HCT116 (cell line): Measurements from ENCODE around the gene DBR1. TPM values are rescaled to one million over a fixed set of nuclear protein-coding genes. Genes with fewer than 3 reads are reported as not detected.

Source experiments
- ATAC-seq: fragments of 200-7000 bp; cut with Tn5 transposase; 2 replicates; pipeline ENCODE4 v1.9.1; 2020; ENCODE audit warnings: mild to moderate bottlenecking, moderate library complexity
- BruUV-seq: library from RNA; stranded (reverse); fragments of 400-500 nt; replicated peaks from 2 replicates; lab custom pipeline; 2021; lab: Mats Ljungman, UMichigan
- CTCF ChIA-PET: fragments of 300-600 bp; sonication (Branson Sonifier 250); formaldehyde crosslinking; loops from one replicate; lab custom pipeline; 2021; ENCODE audit warnings: antibody characterized with exemption; lab: Charles Lee
- POLR2A ChIA-PET: fragments of 300-600, 350-600 bp; sonication (Branson Sonifier 250); formaldehyde crosslinking; loops from one replicate; lab custom pipeline; 2021; ENCODE audit warnings: antibody characterized with exemption; lab: Charles Lee
- RAD21 ChIA-PET, 2 experiments: fragments of 300-600 bp; sonication (Branson Sonifier 250); formaldehyde crosslinking; loops; one replicate each; lab custom pipeline; 2023; ENCODE audit warnings: low total read pairs in 2 of 2; ENCODE audit not compliant: uncharacterized antibody in 2 of 2, unreplicated experiment in 2 of 2, low non-redundant PET in 1 of 2; lab: Charles Lee
- DNase-seq: peaks from one replicate; pipeline ENCODE4 v3.0.0-alpha.2; 2010; ENCODE audit warnings: low read depth, low spot score
- H2AFZ ChIP-seq: fragments of 200-600 bp; shearing (Covaris generic), sonication (generic); 2 replicates; pipeline ENCODE4 v1.6.1; 2017; ENCODE audit warnings: low read depth, mixed run types, mixed read lengths, antibody characterized with exemption, low read length; ENCODE audit not compliant: poor library complexity, severe bottlenecking
- H3K27ac ChIP-seq: 2 replicates; pipeline ENCODE4 v1.5.1; 2012; ENCODE audit warnings: low read depth, low read length
- H3K27me3 ChIP-seq: fragments of 200-600 bp; sonication (generic); 2 replicates; pipeline ENCODE4 v1.6.1; 2016; ENCODE audit warnings: mixed run types, low read length, mixed read lengths; ENCODE audit not compliant: insufficient read depth
- H3K36me3 ChIP-seq, 2 experiments: fragments of 200-500 bp in 1 of 2; fragments of 200-600 bp in 1 of 2; sonication (Bioruptor generic) in 1 of 2; sonication (generic) in 1 of 2; 2 replicates each; pipeline versions ENCODE4 v1.5.1 to v1.6.1; 2014 to 2016; ENCODE audit warnings: low read length in 2 of 2, inconsistent platforms in 1 of 2, mixed read lengths in 1 of 2, mixed run types in 1 of 2; ENCODE audit not compliant: insufficient read depth in 2 of 2, control insufficient read depth in 1 of 2
- H3K4me1 ChIP-seq, 2 experiments: fragments of 200-600 bp in 1 of 2; sonication (generic) in 1 of 2; 2 replicates each; pipeline versions ENCODE4 v1.5.1 to v1.6.1; 2012 to 2017; ENCODE audit warnings: low read length in 2 of 2, inconsistent platforms in 1 of 2, mild to moderate bottlenecking in 1 of 2, mixed read lengths in 1 of 2, mixed run types in 1 of 2, moderate library complexity in 1 of 2; ENCODE audit not compliant: insufficient read depth in 2 of 2, control insufficient read depth in 1 of 2
- H3K4me2 ChIP-seq: fragments of 200-600 bp; sonication (generic); 2 replicates; pipeline ENCODE4 v1.6.1; 2017; ENCODE audit warnings: mixed run types, low read length, mixed read lengths
- H3K4me3 ChIP-seq, 2 experiments: fragments of 200-600 bp in 1 of 2; sonication (generic) in 1 of 2; replicated peaks in 1 of 2; 2 replicates each; pipeline ENCODE4 v1.5.1; 2011 to 2016; ENCODE audit warnings: low read length in 2 of 2, control low read depth in 1 of 2, low read depth in 1 of 2, mild to moderate bottlenecking in 1 of 2, mixed read lengths in 1 of 2, mixed run types in 1 of 2
- H3K79me2 ChIP-seq: fragments of 200-600 bp; sonication (generic); 2 replicates; pipeline ENCODE4 v1.6.1; 2017; ENCODE audit warnings: mild to moderate bottlenecking, mixed run types, low read length, moderate library complexity, mixed read lengths; ENCODE audit not compliant: insufficient read depth
- H3K9ac ChIP-seq: fragments of 200-600 bp; sonication (generic); 2 replicates; pipeline ENCODE4 v1.6.1; 2016; ENCODE audit warnings: low read length, mixed read lengths
- H3K9me2 ChIP-seq: fragments of 200-600 bp; sonication (generic), shearing (Covaris generic); 2 replicates; pipeline ENCODE4 v1.6.1; 2017; ENCODE audit warnings: mixed run types, mild to moderate bottlenecking, moderate library complexity; ENCODE audit not compliant: insufficient read depth
- H3K9me3 ChIP-seq, 2 experiments: fragments of 200-500 bp in 1 of 2; fragments of 200-600 bp in 1 of 2; sonication (Bioruptor generic) in 1 of 2; sonication (generic) in 1 of 2; 2 replicates each; pipeline ENCODE4 v1.6.1; 2014 to 2017; ENCODE audit warnings: low read length in 2 of 2, mixed read lengths in 2 of 2, inconsistent platforms in 1 of 2, low read depth in 1 of 2, mild to moderate bottlenecking in 1 of 2, mixed run types in 1 of 2, moderate library complexity in 1 of 2; ENCODE audit not compliant: control insufficient read depth in 1 of 2, insufficient read depth in 1 of 2
- H4K20me1 ChIP-seq: fragments of 200-600 bp; sonication (generic), shearing (Covaris generic); 2 replicates; pipeline ENCODE4 v1.6.1; 2017; ENCODE audit warnings: mixed run types, mild to moderate bottlenecking, moderate library complexity; ENCODE audit not compliant: insufficient read depth
- CBX3 ChIP-seq: IDR thresholded peaks from 2 replicates; pipeline ENCODE4 v1.6.1; 2012; ENCODE audit warnings: low read depth
- CEBPB ChIP-seq: IDR thresholded peaks from 2 replicates; pipeline ENCODE4 v1.6.1; 2012; ENCODE audit warnings: low read depth
- EGR1 ChIP-seq: IDR thresholded peaks from 2 replicates; pipeline ENCODE4 v1.6.1; 2012; ENCODE audit warnings: low read depth
- EZH2 ChIP-seq: fragments of 200-600 bp; sonication (generic); IDR thresholded peaks from 2 replicates; pipeline ENCODE4 v1.6.1; 2017; ENCODE audit warnings: antibody characterized with exemption, mixed run types
- EZH2phosphoT487 ChIP-seq: fragments of 200-600 bp; IDR thresholded peaks from 2 replicates; pipeline ENCODE4 v1.6.1; 2018; ENCODE audit warnings: antibody characterized with exemption, borderline replicate concordance
- FOSL1 ChIP-seq: IDR thresholded peaks from 2 replicates; pipeline ENCODE4 v1.6.1; 2012; ENCODE audit warnings: low read depth
- JUND ChIP-seq: IDR thresholded peaks from 2 replicates; pipeline ENCODE4 v1.6.1; 2012
- POLR2A ChIP-seq: IDR thresholded peaks from 2 replicates; pipeline ENCODE4 v1.7.0; 2011; ENCODE audit warnings: borderline replicate concordance; ENCODE audit not compliant: insufficient read depth, insufficient read length; ENCODE audit errors: extremely low read depth
- SP1 ChIP-seq: IDR thresholded peaks from 2 replicates; pipeline ENCODE4 v1.6.1; 2012; ENCODE audit warnings: low read depth
- SRF ChIP-seq: IDR thresholded peaks from 2 replicates; pipeline ENCODE4 v1.6.1; 2012; ENCODE audit warnings: low read depth
- YY1 ChIP-seq: IDR thresholded peaks from 2 replicates; pipeline ENCODE4 v1.6.1; 2011; ENCODE audit warnings: low read length, low read depth, moderate library complexity, mild to moderate bottlenecking; ENCODE audit not compliant: insufficient replicate concordance; ENCODE audit errors: extremely low read depth
- ZFX ChIP-seq: fragments of 450-650 bp; IDR thresholded peaks from 2 replicates; pipeline ENCODE4 v1.6.1; 2017
- ZNF274 ChIP-seq: fragments of 200-500 bp; sonication (Bioruptor generic); IDR thresholded peaks from 2 replicates; pipeline ENCODE4 v1.6.1; 2014; ENCODE audit warnings: mild to moderate bottlenecking, low read depth, low read length, inconsistent platforms
- intact Hi-C: fragments of 100-400 bp; cut with micrococcal nuclease; formaldehyde crosslinking; loops from 2 replicates; pipeline ENCODE4 v1.10.0; 2022
- total RNA-seq: library from RNA; stranded (reverse); gene quantifications from one replicate; pipeline ENCODE4 v1.2.1, GENCODE V29; 2021; ENCODE audit not compliant: unreplicated experiment
- TF ChIP-seq, protein P1 (sequence below): IDR thresholded peaks from 2 replicates; pipeline ENCODE4 v1.6.1; 2012; ENCODE audit warnings: low read depth
- TF ChIP-seq, protein P2 (sequence below): IDR thresholded peaks from 2 replicates; pipeline ENCODE4 v1.6.1; 2012
- TF ChIP-seq, protein P3 (sequence below): IDR thresholded peaks from 2 replicates; pipeline ENCODE4 v1.6.1; 2012

Gene DBR1
- total RNA-seq, 1 experiment from 2014 or later, result 21.6 TPM

DNA sequence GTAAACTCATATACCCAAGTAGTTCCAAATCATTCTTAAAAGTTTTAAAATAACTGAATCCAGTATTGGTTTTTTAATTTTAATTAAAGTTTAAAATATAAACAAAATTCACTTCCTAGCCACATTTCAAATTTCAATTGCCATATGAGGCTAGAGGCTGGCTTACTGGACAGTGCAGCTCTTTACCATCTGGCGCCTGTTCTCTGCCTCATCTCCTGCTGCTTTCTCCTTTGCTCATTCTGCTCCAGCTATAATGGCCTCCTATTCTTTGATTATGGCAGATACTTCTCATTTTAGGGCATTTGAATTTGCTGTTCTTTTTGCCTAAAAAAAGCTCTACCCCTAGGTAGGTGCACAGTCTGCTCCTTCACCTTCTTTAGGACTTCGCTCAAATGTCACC, 31.5 kb upstream of the DBR1 start:
- Histone ChIP-seq H3K27me3 (no peaks in the 10 kb centered on the region), H3K9me2 (no peaks in the 10 kb centered on the region), H3K4me1 (no peaks in the 10 kb centered on the region), H3K4me3 (no peak overlapping the region), H3K27ac (no peak overlapping the region), H3K36me3 (no peaks in the 10 kb centered on the region), H3K9ac (no peak overlapping the region), H3K79me2 (peaks cover 94% of the 10 kb centered on the region), H2AFZ (no peak overlapping the region), H3K4me2 (no peak overlapping the region), H3K9me3 (no peaks in the 10 kb centered on the region), H4K20me1 (peaks cover 4% of the 10 kb centered on the region; the same call in 1 of the 2 replicates)
- intact Hi-C loops, result no loop called here
- DNase-seq (no peak), ATAC-seq (no peak)
- RAD21 ChIA-PET, result no interaction called here
- no TSS peak for BruUV-seq
- POLR2A ChIA-PET, result no interaction called here
- no peak for TF ChIP-seq SRF
- CTCF ChIA-PET, result no interaction called here

DNA sequence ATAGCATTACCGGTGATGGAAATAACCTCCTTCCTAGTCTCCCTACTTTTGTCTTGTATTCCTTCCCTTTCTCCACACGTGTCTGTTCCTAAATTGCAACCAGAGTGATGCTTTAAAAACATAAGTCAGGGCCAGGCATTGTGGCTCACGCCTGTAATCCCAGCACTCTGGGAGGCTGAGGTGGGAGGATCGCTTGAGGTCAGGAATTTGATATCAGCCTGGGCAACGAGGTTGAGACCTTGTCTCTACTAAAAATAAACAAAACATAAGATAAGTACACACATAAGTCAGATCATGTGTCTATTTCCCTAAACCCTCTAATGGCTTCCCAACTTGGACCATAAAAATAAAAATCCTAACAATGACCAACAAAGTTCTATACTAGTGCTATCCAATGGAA, 30.8 kb upstream of the DBR1 start:
- H3K4me3 ChIP-seq, result no peak overlapping the region
- CTCF ChIA-PET, result no interaction called here
- no peak for ATAC-seq

More for the DNA sequence above, 30.8 kb upstream of the DBR1 start:
- Histone ChIP-seq H3K9me2 (no peaks in the 10 kb centered on the region), H3K9me3 (no peaks in the 10 kb centered on the region), H3K9ac (no peak overlapping the region), H2AFZ (no peak overlapping the region), H3K4me1 (no peaks in the 10 kb centered on the region), H3K27ac (no peak overlapping the region), H3K79me2 (peaks cover 94% of the 10 kb centered on the region), H3K36me3 (no peaks in the 10 kb centered on the region), H4K20me1 (peaks cover 4% of the 10 kb centered on the region; the same call in 1 of the 2 replicates), H3K4me2 (no peak overlapping the region), H3K27me3 (no peaks in the 10 kb centered on the region)
- no TSS peak for BruUV-seq
- DNase-seq, result no peak
- intact Hi-C loops, result no loop called here
- ChIA-PET POLR2A (no interaction called here), RAD21 (no interaction called here)
- TF ChIP-seq, protein P1, sequence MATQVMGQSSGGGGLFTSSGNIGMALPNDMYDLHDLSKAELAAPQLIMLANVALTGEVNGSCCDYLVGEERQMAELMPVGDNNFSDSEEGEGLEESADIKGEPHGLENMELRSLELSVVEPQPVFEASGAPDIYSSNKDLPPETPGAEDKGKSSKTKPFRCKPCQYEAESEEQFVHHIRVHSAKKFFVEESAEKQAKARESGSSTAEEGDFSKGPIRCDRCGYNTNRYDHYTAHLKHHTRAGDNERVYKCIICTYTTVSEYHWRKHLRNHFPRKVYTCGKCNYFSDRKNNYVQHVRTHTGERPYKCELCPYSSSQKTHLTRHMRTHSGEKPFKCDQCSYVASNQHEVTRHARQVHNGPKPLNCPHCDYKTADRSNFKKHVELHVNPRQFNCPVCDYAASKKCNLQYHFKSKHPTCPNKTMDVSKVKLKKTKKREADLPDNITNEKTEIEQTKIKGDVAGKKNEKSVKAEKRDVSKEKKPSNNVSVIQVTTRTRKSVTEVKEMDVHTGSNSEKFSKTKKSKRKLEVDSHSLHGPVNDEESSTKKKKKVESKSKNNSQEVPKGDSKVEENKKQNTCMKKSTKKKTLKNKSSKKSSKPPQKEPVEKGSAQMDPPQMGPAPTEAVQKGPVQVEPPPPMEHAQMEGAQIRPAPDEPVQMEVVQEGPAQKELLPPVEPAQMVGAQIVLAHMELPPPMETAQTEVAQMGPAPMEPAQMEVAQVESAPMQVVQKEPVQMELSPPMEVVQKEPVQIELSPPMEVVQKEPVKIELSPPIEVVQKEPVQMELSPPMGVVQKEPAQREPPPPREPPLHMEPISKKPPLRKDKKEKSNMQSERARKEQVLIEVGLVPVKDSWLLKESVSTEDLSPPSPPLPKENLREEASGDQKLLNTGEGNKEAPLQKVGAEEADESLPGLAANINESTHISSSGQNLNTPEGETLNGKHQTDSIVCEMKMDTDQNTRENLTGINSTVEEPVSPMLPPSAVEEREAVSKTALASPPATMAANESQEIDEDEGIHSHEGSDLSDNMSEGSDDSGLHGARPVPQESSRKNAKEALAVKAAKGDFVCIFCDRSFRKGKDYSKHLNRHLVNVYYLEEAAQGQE, result no peak
- TF ChIP-seq, protein P2, sequence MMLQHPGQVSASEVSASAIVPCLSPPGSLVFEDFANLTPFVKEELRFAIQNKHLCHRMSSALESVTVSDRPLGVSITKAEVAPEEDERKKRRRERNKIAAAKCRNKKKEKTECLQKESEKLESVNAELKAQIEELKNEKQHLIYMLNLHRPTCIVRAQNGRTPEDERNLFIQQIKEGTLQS, result no peak
- no peak for TF ChIP-seq JUND
- no peak for TF ChIP-seq ZNF274
- no peak for TF ChIP-seq EZH2
- TF ChIP-seq YY1, result no peak
- no peak for TF ChIP-seq SP1
- no peak for TF ChIP-seq CEBPB
- TF ChIP-seq POLR2A, result no peak
- TF ChIP-seq FOSL1, result no peak
- no peak for TF ChIP-seq EZH2phosphoT487
- no peak for TF ChIP-seq EGR1
- TF ChIP-seq ZFX, result no peak
- no peak for TF ChIP-seq CBX3
- TF ChIP-seq, protein P3, sequence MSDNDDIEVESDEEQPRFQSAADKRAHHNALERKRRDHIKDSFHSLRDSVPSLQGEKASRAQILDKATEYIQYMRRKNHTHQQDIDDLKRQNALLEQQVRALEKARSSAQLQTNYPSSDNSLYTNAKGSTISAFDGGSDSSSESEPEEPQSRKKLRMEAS, result no peak
